Ovary (tissue), 3 donors: ENCODE results near the gene CLTB.

ENCODE experiments used
- EP300 ChIP-seq: sonication (generic); formaldehyde crosslinking; IDR thresholded peaks from one replicate; pipeline ENCODE4 v1.6.1; 2017; ENCODE audit warnings: antibody characterized with exemption
- POLR2A ChIP-seq: fragments of 450-650 bp; IDR thresholded peaks from one replicate; pipeline ENCODE4 v1.6.1; 2017; ENCODE audit warnings: antibody characterized with exemption, mild to moderate bottlenecking, moderate library complexity
- TF ChIP-seq, protein P1 (sequence below), 3 donors: fragments of 450-650 bp in 2 of 3; fragments of 200-600 bp in 1 of 3; IDR thresholded peaks; one replicate each; pipeline versions ENCODE4 v1.5.1 to v1.8.0; 2016 to 2022; ENCODE audit warnings: antibody characterized with exemption in 3 of 3, mild to moderate bottlenecking in 1 of 3
- donor health status: DM: no; HTN: no; CAD: no.

DNA sequence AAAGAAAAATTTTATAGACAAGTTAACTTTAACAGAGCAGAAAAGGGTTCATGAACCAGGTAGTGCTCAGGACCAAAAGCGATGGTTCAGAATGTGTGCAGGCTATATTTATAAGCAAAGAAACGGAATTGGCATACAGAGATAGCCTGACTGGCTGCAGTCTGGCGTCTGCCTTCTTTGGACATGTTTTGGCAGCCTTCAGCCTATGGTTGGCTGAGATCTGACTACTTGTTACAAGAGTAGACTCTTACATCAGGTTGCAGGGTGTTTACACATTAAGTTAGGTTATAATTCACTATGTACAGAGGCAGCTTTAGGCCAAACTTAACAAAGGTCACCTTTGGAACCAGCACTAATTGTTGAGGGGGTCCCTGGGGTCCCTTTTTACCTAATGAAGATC is 34.9 kb downstream of the CLTB start:
- TF ChIP-seq EP300 (no peak), POLR2A (no peak)
- TF ChIP-seq, protein P1, sequence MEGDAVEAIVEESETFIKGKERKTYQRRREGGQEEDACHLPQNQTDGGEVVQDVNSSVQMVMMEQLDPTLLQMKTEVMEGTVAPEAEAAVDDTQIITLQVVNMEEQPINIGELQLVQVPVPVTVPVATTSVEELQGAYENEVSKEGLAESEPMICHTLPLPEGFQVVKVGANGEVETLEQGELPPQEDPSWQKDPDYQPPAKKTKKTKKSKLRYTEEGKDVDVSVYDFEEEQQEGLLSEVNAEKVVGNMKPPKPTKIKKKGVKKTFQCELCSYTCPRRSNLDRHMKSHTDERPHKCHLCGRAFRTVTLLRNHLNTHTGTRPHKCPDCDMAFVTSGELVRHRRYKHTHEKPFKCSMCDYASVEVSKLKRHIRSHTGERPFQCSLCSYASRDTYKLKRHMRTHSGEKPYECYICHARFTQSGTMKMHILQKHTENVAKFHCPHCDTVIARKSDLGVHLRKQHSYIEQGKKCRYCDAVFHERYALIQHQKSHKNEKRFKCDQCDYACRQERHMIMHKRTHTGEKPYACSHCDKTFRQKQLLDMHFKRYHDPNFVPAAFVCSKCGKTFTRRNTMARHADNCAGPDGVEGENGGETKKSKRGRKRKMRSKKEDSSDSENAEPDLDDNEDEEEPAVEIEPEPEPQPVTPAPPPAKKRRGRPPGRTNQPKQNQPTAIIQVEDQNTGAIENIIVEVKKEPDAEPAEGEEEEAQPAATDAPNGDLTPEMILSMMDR (IDR thresholded peaks at IDR 0.05) = no peak
